ENCODE results near the gene BOK. TPM values are rescaled to one million over a fixed set of nuclear protein-coding genes. Genes with fewer than 3 reads are reported as not detected.

Gene BOK
- total and polyA plus RNA-seq, 3 donors from 2014 or later = 20.2 to 62.7 (median 52.0) TPM

DNA sequence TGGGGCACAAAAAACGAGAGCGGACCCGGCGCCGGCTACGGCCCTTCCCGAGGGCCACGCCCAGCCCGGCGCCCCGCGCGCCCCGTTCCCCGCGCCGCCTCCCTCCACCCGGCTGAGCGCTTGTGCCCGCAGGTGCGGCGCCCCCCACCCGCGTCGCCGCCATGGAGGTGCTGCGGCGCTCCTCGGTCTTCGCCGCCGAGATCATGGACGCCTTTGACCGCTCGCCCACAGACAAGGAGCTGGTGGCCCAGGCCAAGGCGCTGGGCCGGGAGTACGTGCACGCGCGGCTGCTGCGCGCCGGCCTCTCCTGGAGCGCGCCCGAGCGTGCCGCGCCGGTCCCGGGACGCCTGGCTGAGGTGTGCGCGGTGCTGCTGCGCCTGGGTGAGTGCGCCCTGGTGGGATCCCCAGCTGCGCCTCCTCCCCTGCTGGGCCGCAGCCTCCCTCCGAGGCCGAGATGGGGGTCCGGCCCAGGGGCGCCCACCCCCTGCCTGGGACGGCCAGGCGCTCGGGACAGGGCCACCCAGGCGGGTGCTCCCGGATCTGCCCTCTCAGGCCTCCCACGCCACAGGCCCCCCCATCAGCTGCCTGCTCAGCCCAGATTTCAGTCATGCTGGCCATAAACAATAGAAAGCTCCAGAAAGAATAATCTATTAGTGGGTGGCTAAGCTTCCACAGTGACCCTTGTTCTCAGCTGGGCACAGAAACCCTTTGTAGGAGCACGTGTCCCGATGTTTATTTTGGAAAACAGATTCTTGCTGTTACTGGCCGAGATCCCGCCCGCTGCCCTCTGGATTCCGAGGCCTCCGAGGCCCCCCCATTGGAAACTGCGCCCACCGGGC, 997 bp downstream of the BOK start:
- 4 to 8% methylated on average over 7 to 39 of the region's 78 CpGs for WGBS, 2 donors
- TF ChIP-seq, protein P1, sequence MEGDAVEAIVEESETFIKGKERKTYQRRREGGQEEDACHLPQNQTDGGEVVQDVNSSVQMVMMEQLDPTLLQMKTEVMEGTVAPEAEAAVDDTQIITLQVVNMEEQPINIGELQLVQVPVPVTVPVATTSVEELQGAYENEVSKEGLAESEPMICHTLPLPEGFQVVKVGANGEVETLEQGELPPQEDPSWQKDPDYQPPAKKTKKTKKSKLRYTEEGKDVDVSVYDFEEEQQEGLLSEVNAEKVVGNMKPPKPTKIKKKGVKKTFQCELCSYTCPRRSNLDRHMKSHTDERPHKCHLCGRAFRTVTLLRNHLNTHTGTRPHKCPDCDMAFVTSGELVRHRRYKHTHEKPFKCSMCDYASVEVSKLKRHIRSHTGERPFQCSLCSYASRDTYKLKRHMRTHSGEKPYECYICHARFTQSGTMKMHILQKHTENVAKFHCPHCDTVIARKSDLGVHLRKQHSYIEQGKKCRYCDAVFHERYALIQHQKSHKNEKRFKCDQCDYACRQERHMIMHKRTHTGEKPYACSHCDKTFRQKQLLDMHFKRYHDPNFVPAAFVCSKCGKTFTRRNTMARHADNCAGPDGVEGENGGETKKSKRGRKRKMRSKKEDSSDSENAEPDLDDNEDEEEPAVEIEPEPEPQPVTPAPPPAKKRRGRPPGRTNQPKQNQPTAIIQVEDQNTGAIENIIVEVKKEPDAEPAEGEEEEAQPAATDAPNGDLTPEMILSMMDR (IDR thresholded peaks at IDR 0.05) = no peak
- TF ChIP-seq POLR2A (IDR thresholded peaks at IDR 0.05) = no peak
- peak overlapping the region; percentile 23 to 78 for H3K27ac ChIP-seq
- peak overlapping the region; percentile 62 to 63 for H3K4me3 ChIP-seq
- DNase-seq = peak; percentile 54
- H3K36me3 ChIP-seq (ENCODE audit: low read depth, missing control alignments) = no peaks in the 10 kb centered on the region
- intact Hi-C loops (cut with DNase I; ENCODE audit: low total_unique reads) = no loop called here
- H3K4me1 ChIP-seq = peaks cover 18% of the 10 kb centered on the region
- no peaks in the 10 kb centered on the region for H3K9me3 ChIP-seq
- no peaks in the 10 kb centered on the region for H3K27me3 ChIP-seq

DNA sequence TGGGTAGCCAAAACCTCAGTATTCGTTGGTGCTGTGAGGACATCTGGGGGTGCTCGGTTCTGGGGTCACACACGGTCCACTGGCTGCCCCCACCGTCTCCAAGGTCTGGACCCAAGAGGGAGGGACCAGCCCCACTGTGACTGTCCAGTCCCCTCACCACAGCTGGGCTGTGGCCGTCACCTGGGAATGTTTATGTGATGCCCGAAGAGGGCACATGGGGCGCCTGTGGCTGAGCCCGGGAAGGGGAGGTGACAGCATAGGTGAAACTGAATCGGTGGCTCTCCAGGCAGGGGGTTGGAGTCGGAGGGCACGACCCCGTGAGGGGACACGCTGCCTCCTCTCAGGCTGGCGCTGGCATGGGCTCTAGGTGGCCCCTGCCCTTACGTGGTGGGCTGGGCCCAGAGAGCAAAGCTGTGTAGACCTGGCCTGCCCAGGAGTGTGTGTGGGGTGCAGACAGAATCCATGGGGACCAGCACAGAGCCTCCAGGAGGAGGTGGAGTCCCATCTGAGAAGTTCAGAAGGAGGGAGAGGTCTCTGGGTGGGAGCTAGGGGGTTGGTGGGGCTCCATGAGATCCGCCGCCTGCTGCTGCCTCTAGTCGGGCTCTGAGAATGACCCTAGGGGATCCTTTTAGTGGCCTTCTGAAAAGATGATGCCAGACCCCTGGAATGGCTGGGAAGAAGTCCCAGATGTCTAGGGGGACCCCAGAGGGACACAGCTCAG, 1.8 kb downstream of the BOK start:
- 59 to 63% methylated on average over 3 to 18 of the region's 18 CpGs for WGBS, 2 donors
- no peaks in the 10 kb centered on the region for H3K36me3 ChIP-seq (ENCODE audit: low read depth, missing control alignments)
- DNase-seq = no peak
- peak overlapping the region; percentile 23 to 78 for H3K27ac ChIP-seq
- TF ChIP-seq, protein P1 (IDR thresholded peaks at IDR 0.05) = no peak
- TF ChIP-seq POLR2A (IDR thresholded peaks at IDR 0.05) = no peak
- peak overlapping the region in 1 of 2 donors; percentile 63 for H3K4me3 ChIP-seq
- intact Hi-C loops (cut with DNase I; ENCODE audit: low total_unique reads) = no loop called here
- no peaks in the 10 kb centered on the region for H3K27me3 ChIP-seq
- no peaks in the 10 kb centered on the region for H3K9me3 ChIP-seq
- H3K4me1 ChIP-seq = peaks cover 21% of the 10 kb centered on the region

DNA sequence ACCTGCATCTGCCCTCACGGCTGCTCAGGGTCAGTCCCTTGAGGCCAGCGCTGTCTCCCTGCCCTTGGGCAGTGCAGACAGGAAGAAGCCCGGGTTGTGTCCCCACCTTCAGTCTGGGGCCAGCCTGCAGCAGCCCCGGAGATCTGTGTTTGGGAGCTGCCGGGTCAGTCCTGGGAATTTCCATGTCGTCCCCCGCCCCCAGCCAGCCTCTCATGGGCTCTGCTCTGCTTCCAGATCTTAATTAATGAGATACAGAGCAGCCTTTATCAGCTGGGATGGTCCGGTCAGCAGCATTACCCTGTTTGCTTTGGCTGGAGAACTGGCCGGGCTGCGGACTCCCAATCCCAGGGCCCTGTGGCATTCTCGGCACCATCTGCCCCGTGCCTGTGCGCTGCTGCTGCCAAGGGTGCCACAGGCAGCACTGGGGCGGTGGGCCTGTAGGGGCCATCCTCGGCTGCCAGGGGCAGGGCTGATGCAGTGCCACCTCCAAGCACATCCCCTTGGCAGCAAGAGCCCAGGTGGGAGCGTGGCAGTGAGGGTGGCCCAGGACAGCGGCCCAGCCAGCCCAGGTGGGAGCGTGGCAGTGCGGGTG, 2.4 kb downstream of the BOK start:
- Histone ChIP-seq H3K4me3 (no peak overlapping the region), H3K9me3 (no peaks in the 10 kb centered on the region), H3K36me3 (ENCODE audit: low read depth, missing control alignments) (no peaks in the 10 kb centered on the region), H3K27ac (no peak overlapping the region), H3K4me1 (peaks cover 24% of the 10 kb centered on the region), H3K27me3 (no peaks in the 10 kb centered on the region)
- TF ChIP-seq POLR2A (IDR thresholded peaks at IDR 0.05) = no peak
- TF ChIP-seq, protein P1 (IDR thresholded peaks at IDR 0.05) = no peak
- DNase-seq = peak; percentile 31
- intact Hi-C loops (cut with DNase I; ENCODE audit: low total_unique reads) = no loop called here
- WGBS, 2 donors = 30 to 57% methylated on average over 2 to 19 of the region's 19 CpGs

DNA sequence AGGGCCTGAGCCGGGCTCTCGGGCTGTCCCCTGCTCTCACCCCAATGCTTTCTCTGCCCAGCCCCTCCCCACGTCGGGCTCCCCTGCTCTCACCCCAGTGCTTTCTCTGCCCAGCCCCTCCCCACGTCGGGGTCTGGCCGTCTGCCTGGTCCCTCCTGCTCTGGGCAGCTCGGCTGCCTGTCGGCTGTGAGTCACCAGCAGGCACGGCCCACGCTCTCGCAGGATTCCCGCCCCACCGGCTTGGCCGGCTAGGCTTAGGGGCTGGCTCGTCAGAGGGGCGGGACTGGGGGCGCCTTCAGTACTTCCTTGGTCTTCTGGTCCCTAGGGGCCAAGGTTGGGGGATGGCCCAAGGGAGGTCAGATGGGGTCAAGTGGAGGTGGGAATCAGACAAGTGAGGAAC, 3.3 kb downstream of the BOK start:
- Histone ChIP-seq H3K27me3 (no peaks in the 10 kb centered on the region), H3K4me1 (peaks cover 24% of the 10 kb centered on the region), H3K9me3 (no peaks in the 10 kb centered on the region), H3K4me3 (no peak overlapping the region), H3K27ac (no peak overlapping the region), H3K36me3 (ENCODE audit: low read depth, missing control alignments) (no peaks in the 10 kb centered on the region)
- peak; percentile 78 for DNase-seq
- 43 to 68% methylated on average over 3 to 18 of the region's 18 CpGs for WGBS, 2 donors
- no peak for TF ChIP-seq POLR2A (IDR thresholded peaks at IDR 0.05)
- intact Hi-C loops (cut with DNase I; ENCODE audit: low total_unique reads) = no loop called here

DNA sequence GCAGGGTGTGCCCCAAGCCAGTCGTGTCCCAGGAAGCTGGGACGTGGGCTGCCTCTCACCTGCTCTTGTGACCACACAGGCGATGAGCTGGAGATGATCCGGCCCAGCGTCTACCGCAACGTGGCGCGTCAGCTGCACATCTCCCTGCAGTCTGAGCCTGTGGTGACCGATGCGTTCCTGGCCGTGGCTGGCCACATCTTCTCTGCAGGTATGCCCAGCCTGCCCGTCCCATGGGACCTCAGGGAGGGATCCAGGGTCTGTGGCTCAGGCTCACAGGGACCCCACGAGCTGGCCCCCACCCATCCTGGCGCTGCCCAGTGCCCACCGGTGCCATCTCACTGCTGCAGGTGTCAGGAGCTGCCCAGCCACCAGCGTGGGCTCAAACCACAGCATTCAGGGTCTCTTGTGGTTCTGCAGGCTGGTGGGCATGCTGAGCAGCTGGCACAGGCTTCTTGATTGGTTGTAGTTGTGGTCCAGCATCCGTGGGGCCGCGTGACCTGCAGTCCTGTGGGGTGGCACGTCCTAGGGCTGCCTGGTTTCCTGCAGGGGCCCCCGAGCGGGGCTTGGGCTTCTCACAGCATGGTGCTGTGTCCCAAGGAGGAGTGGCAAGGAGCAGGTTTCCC, 3.8 kb downstream of the BOK start:
- no peak for DNase-seq
- Histone ChIP-seq H3K27ac (no peak overlapping the region), H3K9me3 (no peaks in the 10 kb centered on the region), H3K27me3 (no peaks in the 10 kb centered on the region), H3K36me3 (ENCODE audit: low read depth, missing control alignments) (no peaks in the 10 kb centered on the region), H3K4me1 (peaks cover 24% of the 10 kb centered on the region), H3K4me3 (no peak overlapping the region)
- intact Hi-C loops (cut with DNase I; ENCODE audit: low total_unique reads) = no loop called here
- 73 to 93% methylated on average over 6 to 23 of the region's 23 CpGs for WGBS, 2 donors
- no peak for TF ChIP-seq POLR2A (IDR thresholded peaks at IDR 0.05)
- TF ChIP-seq, protein P1 (IDR thresholded peaks at IDR 0.05) = no peak
